ENCODE data around the gene TIMP1.

DNA sequence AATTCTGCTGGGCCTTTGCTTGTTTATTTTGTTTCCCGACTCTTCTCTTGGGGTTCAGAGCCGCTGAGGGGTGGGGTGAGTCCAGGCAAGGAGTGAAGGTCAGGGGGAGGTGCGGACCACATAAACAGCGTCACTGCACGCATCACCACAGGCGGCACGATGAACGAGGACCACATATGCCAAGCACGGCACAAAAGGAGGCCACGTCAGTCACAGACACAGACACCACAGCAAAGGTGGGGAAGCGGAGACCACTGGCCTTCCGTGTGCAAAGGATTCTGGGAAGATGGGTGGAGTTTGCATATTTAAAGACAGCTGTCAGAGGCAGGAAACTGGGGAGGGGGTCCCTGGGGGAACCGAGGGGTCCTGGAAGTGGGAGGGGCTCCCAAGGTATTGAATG, 10.3 kb upstream of the TIMP1 start:
- TF ChIP-seq, protein P1, sequence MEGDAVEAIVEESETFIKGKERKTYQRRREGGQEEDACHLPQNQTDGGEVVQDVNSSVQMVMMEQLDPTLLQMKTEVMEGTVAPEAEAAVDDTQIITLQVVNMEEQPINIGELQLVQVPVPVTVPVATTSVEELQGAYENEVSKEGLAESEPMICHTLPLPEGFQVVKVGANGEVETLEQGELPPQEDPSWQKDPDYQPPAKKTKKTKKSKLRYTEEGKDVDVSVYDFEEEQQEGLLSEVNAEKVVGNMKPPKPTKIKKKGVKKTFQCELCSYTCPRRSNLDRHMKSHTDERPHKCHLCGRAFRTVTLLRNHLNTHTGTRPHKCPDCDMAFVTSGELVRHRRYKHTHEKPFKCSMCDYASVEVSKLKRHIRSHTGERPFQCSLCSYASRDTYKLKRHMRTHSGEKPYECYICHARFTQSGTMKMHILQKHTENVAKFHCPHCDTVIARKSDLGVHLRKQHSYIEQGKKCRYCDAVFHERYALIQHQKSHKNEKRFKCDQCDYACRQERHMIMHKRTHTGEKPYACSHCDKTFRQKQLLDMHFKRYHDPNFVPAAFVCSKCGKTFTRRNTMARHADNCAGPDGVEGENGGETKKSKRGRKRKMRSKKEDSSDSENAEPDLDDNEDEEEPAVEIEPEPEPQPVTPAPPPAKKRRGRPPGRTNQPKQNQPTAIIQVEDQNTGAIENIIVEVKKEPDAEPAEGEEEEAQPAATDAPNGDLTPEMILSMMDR (IDR thresholded peaks at IDR 0.05), result no peak
- TF ChIP-seq EP300 (IDR thresholded peaks at IDR 0.05) (no peak), POLR2A (IDR thresholded peaks at IDR 0.05) (no peak), POLR2AphosphoS5 (IDR thresholded peaks at IDR 0.05) (no peak)

Data from gastroesophageal sphincter (tissue), 3 donors.